ENCODE data around the gene PITX2.

GRCh38 chr4:110668463-110669235, 45.8 kb upstream of the PITX2 start:
- TF ChIP-seq EZH2phosphoT487 (IDR thresholded peaks at IDR 0.05) (no peak), CTCF (IDR thresholded peaks at IDR 0.05) (no peak)

All from neural progenitor cell (in vitro differentiated cells).